Fibroblast of mammary gland (primary cell): ENCODE measurements around the gene LCE7A.

Experiments used
- DNase-seq: peaks from one replicate; pipeline ENCODE4 v3.0.0-alpha.2; 2010; ENCODE audit warnings: low read depth
- H3K4me3 ChIP-seq: 2 replicates; pipeline ENCODE4 v1.5.1; 2011; ENCODE audit warnings: low read depth, mild to moderate bottlenecking, low read length, moderate library complexity; ENCODE audit not compliant: control insufficient read depth
- TF ChIP-seq, protein P1 (sequence below): conservative IDR thresholded peaks from 2 replicates; pipeline ENCODE4 v1.5.1; 2011; ENCODE audit warnings: low read depth, low read length, inconsistent platforms; ENCODE audit not compliant: control insufficient read depth, insufficient read depth

The LCE7A gene

DNA sequence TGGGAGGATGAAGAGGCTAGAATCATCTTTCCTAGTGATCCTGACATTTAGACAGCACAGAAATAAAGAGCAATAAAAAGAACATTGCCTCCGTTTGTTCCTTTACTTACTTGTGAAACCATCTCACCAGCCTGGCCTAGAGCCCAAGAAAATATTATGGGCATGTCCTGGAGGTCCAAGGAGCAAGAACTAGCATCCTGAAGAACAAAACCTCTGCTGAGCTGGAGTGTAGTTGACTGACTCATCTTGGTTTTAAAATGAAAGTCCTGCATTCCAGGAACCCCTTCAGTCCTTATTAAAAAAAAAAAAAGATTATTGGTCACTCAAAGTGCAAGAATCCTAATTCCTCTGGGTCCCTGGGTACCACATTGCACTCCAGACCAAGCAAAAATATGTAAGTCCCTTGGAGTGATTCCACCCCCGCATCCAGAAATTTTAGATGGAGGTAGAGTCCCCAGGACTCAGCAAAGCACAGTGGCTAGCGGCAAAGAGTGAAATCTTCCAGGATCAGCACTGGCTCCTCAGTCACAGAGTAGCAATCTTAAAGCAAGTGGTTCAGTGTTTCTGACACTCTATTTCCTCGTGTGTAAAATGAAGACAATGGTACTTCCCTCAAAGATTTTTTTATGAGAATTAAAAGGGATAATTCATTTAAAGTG lies 25.3 kb downstream of the LCE7A start:
- DNase-seq: peak; percentile 53
- TF ChIP-seq, protein P1, sequence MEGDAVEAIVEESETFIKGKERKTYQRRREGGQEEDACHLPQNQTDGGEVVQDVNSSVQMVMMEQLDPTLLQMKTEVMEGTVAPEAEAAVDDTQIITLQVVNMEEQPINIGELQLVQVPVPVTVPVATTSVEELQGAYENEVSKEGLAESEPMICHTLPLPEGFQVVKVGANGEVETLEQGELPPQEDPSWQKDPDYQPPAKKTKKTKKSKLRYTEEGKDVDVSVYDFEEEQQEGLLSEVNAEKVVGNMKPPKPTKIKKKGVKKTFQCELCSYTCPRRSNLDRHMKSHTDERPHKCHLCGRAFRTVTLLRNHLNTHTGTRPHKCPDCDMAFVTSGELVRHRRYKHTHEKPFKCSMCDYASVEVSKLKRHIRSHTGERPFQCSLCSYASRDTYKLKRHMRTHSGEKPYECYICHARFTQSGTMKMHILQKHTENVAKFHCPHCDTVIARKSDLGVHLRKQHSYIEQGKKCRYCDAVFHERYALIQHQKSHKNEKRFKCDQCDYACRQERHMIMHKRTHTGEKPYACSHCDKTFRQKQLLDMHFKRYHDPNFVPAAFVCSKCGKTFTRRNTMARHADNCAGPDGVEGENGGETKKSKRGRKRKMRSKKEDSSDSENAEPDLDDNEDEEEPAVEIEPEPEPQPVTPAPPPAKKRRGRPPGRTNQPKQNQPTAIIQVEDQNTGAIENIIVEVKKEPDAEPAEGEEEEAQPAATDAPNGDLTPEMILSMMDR: no peak
- H3K4me3 ChIP-seq: no peak overlapping the region

DNA sequence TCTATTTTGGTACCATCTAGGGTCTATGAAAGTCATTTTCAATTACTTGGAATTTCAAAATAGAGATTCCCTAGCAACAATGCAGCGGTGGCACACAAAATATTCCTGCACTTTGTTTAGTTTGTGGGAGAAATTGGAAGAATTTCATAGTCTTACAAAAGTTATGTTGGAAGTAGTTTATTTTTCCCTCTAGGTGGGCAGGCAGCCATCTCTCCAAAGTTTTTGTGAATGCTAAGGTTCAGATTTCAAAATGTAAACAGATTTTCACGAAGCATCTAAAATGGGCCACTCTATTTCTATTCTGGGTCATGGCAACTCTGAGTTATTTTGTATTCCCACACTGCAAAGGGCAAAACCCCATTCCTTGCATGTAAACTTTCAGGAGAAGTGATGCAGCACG lies 26.3 kb downstream of the LCE7A start:
- H3K4me3 ChIP-seq: no peak overlapping the region
- TF ChIP-seq, protein P1: no peak
- DNase-seq: no peak

DNA sequence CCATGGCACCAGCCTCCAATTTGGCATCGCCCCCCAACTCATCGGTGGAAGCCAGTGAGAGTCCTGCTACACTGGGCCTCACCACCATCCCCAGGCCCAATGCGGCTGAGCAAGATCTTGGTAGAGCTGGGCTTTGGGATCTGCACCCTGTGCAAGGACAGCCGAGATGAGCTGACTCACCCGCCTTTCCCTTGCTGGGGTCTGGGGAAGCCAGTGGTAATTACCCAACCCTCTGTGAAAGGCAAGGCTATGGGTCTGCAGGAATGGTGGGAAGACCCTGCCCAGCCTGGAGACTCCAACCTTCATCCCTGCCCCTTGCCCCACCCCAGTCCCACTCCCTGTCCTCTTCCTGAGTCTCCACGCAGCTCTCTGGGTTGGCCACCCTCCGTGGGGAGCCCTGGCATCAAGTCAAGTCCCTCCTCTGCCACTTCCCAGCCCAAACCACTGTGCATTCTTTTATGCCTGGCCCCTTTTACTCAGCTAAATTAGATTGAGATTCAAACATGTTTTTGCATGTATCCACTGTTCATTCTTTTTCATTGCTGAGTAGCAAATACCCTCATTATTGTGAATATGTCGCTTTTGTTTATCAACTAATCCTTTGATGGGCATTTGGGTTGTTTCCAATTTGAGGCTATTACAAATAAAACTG lies 27.1 kb downstream of the LCE7A start:
- no peak overlapping the region for H3K4me3 ChIP-seq
- no peak for DNase-seq

DNA sequence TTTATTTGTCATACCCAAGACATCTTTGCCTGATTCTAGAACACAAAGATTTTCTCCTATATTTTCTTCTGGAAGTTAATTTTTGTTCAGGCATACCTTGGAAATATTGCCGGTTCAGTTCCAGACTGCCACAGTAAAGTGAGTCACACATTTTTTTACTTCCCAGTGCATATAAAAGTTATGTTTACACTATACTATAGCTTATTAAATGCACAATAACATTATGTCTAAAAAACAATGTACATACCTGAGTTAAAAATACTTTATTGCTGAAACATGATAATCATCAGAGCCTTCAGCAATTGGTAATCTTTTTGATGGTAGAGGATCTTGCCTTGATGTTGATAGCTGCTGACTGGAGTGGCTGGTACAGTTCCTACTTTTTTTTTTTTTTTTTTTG lies 28.3 kb downstream of the LCE7A start:
- TF ChIP-seq, protein P1: no peak
- H3K4me3 ChIP-seq: no peak overlapping the region
- DNase-seq: no peak

More for the DNA sequence above, 27.1 kb downstream of the LCE7A start:
- TF ChIP-seq, protein P1: no peak

DNA sequence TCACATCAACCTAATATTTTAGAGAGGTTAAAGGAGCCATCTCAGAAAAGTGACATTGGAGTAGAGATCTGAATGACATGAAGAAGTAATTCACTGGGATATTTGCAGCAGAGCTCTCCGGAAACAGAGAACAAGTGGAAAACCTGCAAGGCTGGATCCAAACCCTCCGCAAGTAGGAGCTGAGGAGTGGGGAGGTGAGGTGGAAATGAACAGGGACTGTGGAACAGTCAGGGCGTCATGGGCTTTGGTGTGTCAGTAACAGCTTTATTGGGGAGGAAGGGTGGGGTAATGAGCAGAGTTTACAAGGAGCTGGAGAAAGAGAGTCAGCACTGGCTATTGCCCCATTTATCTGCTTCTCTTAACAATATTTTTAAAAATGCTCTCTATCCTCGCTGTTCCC lies 39.2 kb downstream of the LCE7A start:
- no peak overlapping the region for H3K4me3 ChIP-seq
- TF ChIP-seq, protein P1: no peak
- DNase-seq: no peak

DNA sequence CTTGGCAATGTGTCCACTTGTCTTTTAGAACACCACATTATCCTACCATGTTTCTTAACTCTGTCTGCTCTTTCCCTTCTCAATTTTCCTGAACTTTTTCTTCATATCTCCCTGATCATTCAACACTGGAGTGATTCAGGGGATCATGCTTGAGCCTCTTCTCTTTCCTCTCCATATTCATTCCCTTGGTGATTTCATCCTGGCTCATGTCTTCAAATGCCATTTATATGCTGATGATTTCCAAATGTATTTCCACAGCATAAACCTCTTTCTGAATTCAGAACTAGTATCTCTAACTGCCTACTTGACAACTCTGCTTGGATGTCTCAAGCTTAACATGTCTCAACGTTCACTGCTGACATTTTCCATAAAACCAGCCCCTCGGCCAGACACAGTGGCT lies 40.1 kb downstream of the LCE7A start:
- no peak for DNase-seq
- TF ChIP-seq, protein P1: no peak
- no peak overlapping the region for H3K4me3 ChIP-seq
